ENCODE data around the gene HBA2. TPM values are rescaled to one million over a fixed set of nuclear protein-coding genes. Genes with fewer than 3 reads are reported as not detected.

HBA2 gene
- total RNA-seq, 1 donor from 2014 or later, result 232 TPM

DNA sequence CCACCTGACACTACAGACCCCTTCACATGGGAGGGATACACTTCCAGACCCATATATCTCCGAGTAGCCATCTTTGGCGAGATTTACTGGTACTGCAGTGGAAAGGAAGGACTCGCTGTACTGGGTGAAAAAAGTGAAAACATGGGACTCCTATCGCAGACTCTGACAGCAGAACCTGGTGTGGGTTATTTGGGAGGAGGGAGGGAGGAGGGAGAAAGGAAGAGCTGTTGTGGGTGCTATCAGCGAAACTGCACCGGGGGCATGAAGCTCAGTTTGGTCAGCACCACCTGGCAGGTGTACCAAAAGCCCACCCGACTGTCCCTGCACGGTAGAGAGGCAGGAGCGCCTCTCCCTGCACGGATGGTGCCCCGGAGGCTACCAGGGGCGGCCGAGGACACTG lies 12.5 kb downstream of the HBA2 start:
- Histone ChIP-seq H3K27ac (no peak overlapping the region), H3K4me3 (no peak overlapping the region), H3K36me3 (peaks cover 31% of the 10 kb centered on the region), H3K4me1 (peaks cover 15% of the 10 kb centered on the region), H3K9me3 (no peaks in the 10 kb centered on the region), H3K27me3 (ENCODE audit: low read depth) (peaks cover 11% of the 10 kb centered on the region)
- intact Hi-C loops (cut with DNase I), result no loop called here
- DNase-seq, result no peak
- no peak for TF ChIP-seq CTCF (IDR thresholded peaks at IDR 0.05)
- no peak for ATAC-seq

DNA sequence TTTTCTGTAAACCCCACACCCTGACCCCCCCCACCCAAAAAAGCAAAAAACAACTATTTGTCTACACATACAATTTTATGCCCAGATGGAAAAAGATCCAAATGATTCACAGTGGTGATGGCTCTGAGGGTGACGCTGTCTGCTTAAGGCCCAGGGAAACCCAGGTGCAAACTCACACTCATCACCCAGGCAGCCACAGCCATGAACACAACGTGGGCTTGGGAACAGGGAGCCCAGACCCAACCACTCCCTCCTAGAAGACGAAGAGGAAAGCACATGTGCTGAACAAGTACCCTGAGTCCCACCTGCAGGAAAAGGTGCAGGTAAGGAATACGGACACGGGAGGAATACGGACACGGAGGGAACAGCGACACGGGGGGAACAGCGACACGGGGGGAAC lies 13.0 kb downstream of the HBA2 start:
- TF ChIP-seq CTCF (IDR thresholded peaks at IDR 0.05), result no peak

GRCh38 chr16:187330-187729 lies 14.7 kb downstream of the HBA2 start:
- intact Hi-C loops (cut with DNase I), result no loop called here
- no peak for TF ChIP-seq CTCF (IDR thresholded peaks at IDR 0.05)
- no peaks in the 10 kb centered on the region for H3K9me3 ChIP-seq
- DNase-seq (no peak), ATAC-seq (no peak)
- H3K4me3 ChIP-seq, result no peak overlapping the region
- H3K27ac ChIP-seq, result no peak overlapping the region
- H3K36me3 ChIP-seq, result peaks cover 52% of the 10 kb centered on the region
- H3K27me3 ChIP-seq (ENCODE audit: low read depth), result no peaks in the 10 kb centered on the region
- no peaks in the 10 kb centered on the region for H3K4me1 ChIP-seq

More for the DNA sequence above, 13.0 kb downstream of the HBA2 start:
- ATAC-seq (no peak), DNase-seq (no peak)
- peaks cover 10% of the 10 kb centered on the region for H3K4me1 ChIP-seq
- H3K36me3 ChIP-seq, result peaks cover 36% of the 10 kb centered on the region
- intact Hi-C loops (cut with DNase I), result no loop called here
- H3K4me3 ChIP-seq, result no peak overlapping the region
- H3K27me3 ChIP-seq (ENCODE audit: low read depth), result peaks cover 6% of the 10 kb centered on the region
- no peak overlapping the region for H3K27ac ChIP-seq
- H3K9me3 ChIP-seq, result no peaks in the 10 kb centered on the region

DNA sequence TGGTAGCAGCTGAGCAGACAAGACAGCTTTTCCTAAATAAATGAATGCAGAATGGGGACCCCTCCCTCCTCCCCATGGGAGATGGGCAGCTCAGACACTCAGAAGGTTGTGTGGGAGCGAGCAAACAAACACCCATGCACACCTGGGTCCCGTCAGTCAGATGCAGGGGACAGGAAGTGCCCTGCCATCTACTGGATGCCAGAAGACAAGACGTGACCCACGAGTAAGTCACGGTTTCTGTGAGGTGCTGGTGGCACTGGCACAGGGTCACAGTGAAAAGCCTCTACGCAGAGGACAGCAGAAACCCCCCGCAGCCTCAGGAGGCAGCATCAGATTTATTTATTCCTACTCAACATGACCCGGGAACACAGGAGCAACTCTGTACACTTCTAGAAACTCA lies 16.0 kb downstream of the HBA2 start:
- intact Hi-C loops (cut with DNase I), result no loop called here
- peaks cover 66% of the 10 kb centered on the region for H3K36me3 ChIP-seq
- no peaks in the 10 kb centered on the region for H3K9me3 ChIP-seq
- H3K4me3 ChIP-seq, result no peak overlapping the region
- no peak overlapping the region for H3K27ac ChIP-seq
- no peak for ATAC-seq
- TF ChIP-seq CTCF (IDR thresholded peaks at IDR 0.05), result no peak
- H3K27me3 ChIP-seq (ENCODE audit: low read depth), result no peaks in the 10 kb centered on the region
- no peaks in the 10 kb centered on the region for H3K4me1 ChIP-seq
- DNase-seq, result no peak

- ATAC-seq, result peak; percentile 22 to 27
- no peak for TF ChIP-seq CTCF (IDR thresholded peaks at IDR 0.05)
- no peak for DNase-seq
- intact Hi-C loops (cut with DNase I), result no loop called here
- Histone ChIP-seq H3K9me3 (no peaks in the 10 kb centered on the region), H3K4me3 (no peak overlapping the region), H3K27ac (no peak overlapping the region), H3K36me3 (peaks cover 76% of the 10 kb centered on the region), H3K27me3 (ENCODE audit: low read depth) (no peaks in the 10 kb centered on the region), H3K4me1 (no peaks in the 10 kb centered on the region)
These were observed 17.0 kb downstream of the HBA2 start for GRCh38 chr16:189604-190186.

All from lower lobe of right lung (tissue), 2 donors.